Caco-2 (cell line): ENCODE results near the gene NPPC. TPM values are rescaled to one million over a fixed set of nuclear protein-coding genes. Genes with fewer than 3 reads are reported as not detected.

Experiments used
- BruUV-seq: library from RNA; stranded (reverse); fragments of 400-500 nt; replicated peaks from 2 replicates; lab custom pipeline; 2021; lab: Mats Ljungman, UMichigan
- CTCF ChIA-PET: fragments of 300-600 bp; sonication (Branson Sonifier 250); formaldehyde crosslinking; loops from one replicate; lab custom pipeline; 2022; ENCODE audit warnings: antibody characterized with exemption; lab: Charles Lee
- POLR2A ChIA-PET: fragments of 300-600 bp; sonication (Branson Sonifier 250); formaldehyde crosslinking; loops from one replicate; lab custom pipeline; 2022; ENCODE audit warnings: antibody characterized with exemption; lab: Charles Lee
- DNase-seq, 2 experiments: peaks; one replicate each; pipeline versions ENCODE4 v3.0.0 to v3.0.0-alpha.2; 2020 to 2022
- H3K27me3 ChIP-seq: replicated peaks from 2 replicates; pipeline ENCODE4 v1.6.0; 2011; ENCODE audit warnings: low read length; ENCODE audit not compliant: control insufficient read depth, insufficient read depth
- H3K36me3 ChIP-seq: 2 replicates; pipeline ENCODE4 v1.5.1; 2011; ENCODE audit warnings: low read length; ENCODE audit not compliant: control insufficient read depth, insufficient read depth
- H3K4me1 ChIP-seq: fragments of 250-450 bp; sonication (Bioruptor Pico); 2 replicates; pipeline ENCODE4 v1.5.1; 2020; ENCODE audit warnings: mild to moderate bottlenecking
- H3K4me3 ChIP-seq: 2 replicates; pipeline ENCODE4 v1.5.1; 2011; ENCODE audit warnings: low read depth, mild to moderate bottlenecking, control low read depth, low read length
- H3K9me3 ChIP-seq: fragments of 250-450 bp; sonication (Bioruptor Pico); 2 replicates; pipeline ENCODE4 v1.5.1; 2020; ENCODE audit warnings: mild to moderate bottlenecking, moderate library complexity
- H3K27ac Mint-ChIP-seq: one replicate; pipeline ENCODE4 v1.8.0; 2022; ENCODE audit warnings: mixed read lengths; ENCODE audit not compliant: unreplicated experiment
- H3K27me3 Mint-ChIP-seq: one replicate; pipeline ENCODE4 v1.8.0; 2022; ENCODE audit warnings: mixed read lengths; ENCODE audit not compliant: insufficient read depth, unreplicated experiment
- H3K36me3 Mint-ChIP-seq: one replicate; pipeline ENCODE4 v1.8.0; 2022; ENCODE audit warnings: mild to moderate bottlenecking, mixed read lengths; ENCODE audit not compliant: insufficient read depth, unreplicated experiment
- H3K4me1 Mint-ChIP-seq: one replicate; pipeline ENCODE4 v1.8.0; 2022; ENCODE audit warnings: low read depth, mixed read lengths; ENCODE audit not compliant: unreplicated experiment
- H3K4me3 Mint-ChIP-seq: one replicate; pipeline ENCODE4 v1.8.0; 2022; ENCODE audit warnings: mild to moderate bottlenecking, moderate library complexity, mixed read lengths; ENCODE audit not compliant: unreplicated experiment
- H3K9me3 Mint-ChIP-seq: one replicate; pipeline ENCODE4 v1.8.0; 2022; ENCODE audit warnings: mixed read lengths; ENCODE audit not compliant: unreplicated experiment
- intact Hi-C: fragments of 100-400 bp; cut with micrococcal nuclease; formaldehyde crosslinking; loops from one replicate; pipeline ENCODE4 v1.10.0; 2022; ENCODE audit not compliant: unreplicated experiment
- total RNA-seq: library from RNA; stranded (reverse); gene quantifications from 2 replicates; pipeline ENCODE4 v1.2.3, GENCODE V29; 2022
- TF ChIP-seq, protein P1 (sequence below), 2 experiments: fragments of 200-600 bp in 1 of 2; IDR thresholded peaks; 1 replicate in 1 of 2; 2 replicates in 1 of 2; pipeline versions ENCODE4 v1.5.1 to v1.8.0; 2011 to 2022; ENCODE audit warnings: antibody characterized with exemption in 1 of 2, control low read depth in 1 of 2, inconsistent platforms in 1 of 2, low read depth in 1 of 2, low read length in 1 of 2, mild to moderate bottlenecking in 1 of 2, moderate library complexity in 1 of 2; ENCODE audit not compliant: insufficient read depth in 1 of 2, severe bottlenecking in 1 of 2, unreplicated experiment in 1 of 2

The NPPC gene
- total RNA-seq, 1 experiment from 2014 or later = not detected

DNA sequence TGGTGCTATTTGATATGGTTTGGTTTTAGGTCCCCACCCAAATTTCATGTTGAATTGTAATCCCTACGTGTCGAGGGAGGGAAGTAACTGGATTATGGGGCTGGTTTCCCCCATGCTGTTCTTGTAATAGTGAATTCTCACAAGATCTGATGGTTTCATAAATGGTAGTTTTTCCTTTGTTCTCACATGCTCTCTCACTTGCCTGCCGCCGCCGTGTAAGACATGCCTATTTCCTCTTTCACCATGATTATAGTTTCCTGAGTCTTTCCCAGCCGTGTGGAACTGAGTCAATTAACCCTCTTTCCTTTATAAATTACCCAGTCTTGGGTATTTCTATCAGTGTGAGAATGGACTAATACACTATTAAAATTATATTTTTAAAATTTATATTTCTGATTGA is 42.6 kb upstream of the NPPC start:
- TF ChIP-seq, protein P1, sequence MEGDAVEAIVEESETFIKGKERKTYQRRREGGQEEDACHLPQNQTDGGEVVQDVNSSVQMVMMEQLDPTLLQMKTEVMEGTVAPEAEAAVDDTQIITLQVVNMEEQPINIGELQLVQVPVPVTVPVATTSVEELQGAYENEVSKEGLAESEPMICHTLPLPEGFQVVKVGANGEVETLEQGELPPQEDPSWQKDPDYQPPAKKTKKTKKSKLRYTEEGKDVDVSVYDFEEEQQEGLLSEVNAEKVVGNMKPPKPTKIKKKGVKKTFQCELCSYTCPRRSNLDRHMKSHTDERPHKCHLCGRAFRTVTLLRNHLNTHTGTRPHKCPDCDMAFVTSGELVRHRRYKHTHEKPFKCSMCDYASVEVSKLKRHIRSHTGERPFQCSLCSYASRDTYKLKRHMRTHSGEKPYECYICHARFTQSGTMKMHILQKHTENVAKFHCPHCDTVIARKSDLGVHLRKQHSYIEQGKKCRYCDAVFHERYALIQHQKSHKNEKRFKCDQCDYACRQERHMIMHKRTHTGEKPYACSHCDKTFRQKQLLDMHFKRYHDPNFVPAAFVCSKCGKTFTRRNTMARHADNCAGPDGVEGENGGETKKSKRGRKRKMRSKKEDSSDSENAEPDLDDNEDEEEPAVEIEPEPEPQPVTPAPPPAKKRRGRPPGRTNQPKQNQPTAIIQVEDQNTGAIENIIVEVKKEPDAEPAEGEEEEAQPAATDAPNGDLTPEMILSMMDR (IDR thresholded peaks at IDR 0.05; ENCODE audit: insufficient read depth in 1 of 2, low read depth in 1 of 2, low read length in 1 of 2, severe bottlenecking in 1 of 2, unreplicated experiment in 1 of 2) = no peak
- CTCF ChIA-PET = no interaction called here
- Mint-ChIP-seq H3K27me3 (no peaks in the 10 kb centered on the region), H3K4me1 (no peaks in the 10 kb centered on the region), H3K36me3 (no peaks in the 10 kb centered on the region), H3K4me3 (no peak overlapping the region), H3K9me3 (no peaks in the 10 kb centered on the region), H3K27ac (no peak overlapping the region)
- POLR2A ChIA-PET = no interaction called here
- H3K4me1 ChIP-seq = no peaks in the 10 kb centered on the region
- intact Hi-C loops = no loop called here
- H3K9me3 ChIP-seq = no peaks in the 10 kb centered on the region
- no TSS peak for BruUV-seq
- no peak for DNase-seq
- no peaks in the 10 kb centered on the region for H3K27me3 ChIP-seq
- H3K36me3 ChIP-seq = no peaks in the 10 kb centered on the region
- H3K4me3 ChIP-seq = no peak overlapping the region

DNA sequence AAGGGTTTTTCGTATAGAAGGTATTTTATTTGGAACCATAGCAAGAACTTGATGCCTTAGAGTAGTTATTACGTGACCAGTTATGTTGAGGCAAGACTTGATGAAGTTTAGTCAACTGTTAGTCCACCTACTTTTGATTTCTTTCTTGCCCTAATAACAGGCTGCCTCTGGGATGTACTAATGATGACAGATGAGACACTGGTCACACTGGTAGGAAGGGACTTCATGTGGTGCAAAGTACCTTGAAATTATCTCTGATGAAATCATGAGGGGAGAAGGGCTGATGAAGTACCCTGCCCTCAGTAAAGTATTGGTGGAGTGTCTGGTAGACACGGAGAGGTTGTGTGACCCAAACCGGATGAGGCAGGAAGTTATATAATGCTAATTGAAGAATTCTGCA is 40.7 kb upstream of the NPPC start:
- intact Hi-C loops = no loop called here
- BruUV-seq = no TSS peak
- CTCF ChIA-PET = no interaction called here
- H3K27me3 Mint-ChIP-seq = no peaks in the 10 kb centered on the region
- no peaks in the 10 kb centered on the region for H3K27me3 ChIP-seq
- H3K4me3 Mint-ChIP-seq = no peak overlapping the region
- POLR2A ChIA-PET = no interaction called here
- no peak for DNase-seq
- no peaks in the 10 kb centered on the region for H3K9me3 Mint-ChIP-seq
- H3K4me1 Mint-ChIP-seq = no peaks in the 10 kb centered on the region
- no peak overlapping the region for H3K27ac Mint-ChIP-seq
- TF ChIP-seq, protein P1 (IDR thresholded peaks at IDR 0.05; ENCODE audit: insufficient read depth in 1 of 2, low read depth in 1 of 2, low read length in 1 of 2, severe bottlenecking in 1 of 2, unreplicated experiment in 1 of 2) = no peak
- no peak overlapping the region for H3K4me3 ChIP-seq
- H3K36me3 Mint-ChIP-seq = no peaks in the 10 kb centered on the region
- no peaks in the 10 kb centered on the region for H3K36me3 ChIP-seq
- no peaks in the 10 kb centered on the region for H3K4me1 ChIP-seq
- H3K9me3 ChIP-seq = no peaks in the 10 kb centered on the region

DNA sequence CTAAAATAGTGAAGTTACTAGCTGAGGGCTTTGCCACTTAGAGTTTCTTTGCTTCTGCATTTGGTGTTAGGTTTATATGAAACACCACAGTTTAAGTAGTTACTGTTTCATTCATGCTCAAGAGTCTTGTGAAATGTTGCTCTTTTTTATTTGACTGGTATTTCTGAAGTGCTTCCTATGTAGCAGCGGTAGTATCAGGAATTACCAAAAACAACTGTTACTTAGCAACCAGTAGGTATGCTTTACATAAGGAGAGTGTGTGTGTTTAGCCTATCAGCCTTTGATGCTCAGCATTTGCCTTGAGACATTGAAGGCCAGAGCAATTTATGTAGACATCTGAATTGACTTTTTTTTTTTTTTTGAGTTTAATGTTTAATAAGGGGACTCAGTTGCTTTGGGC is 38.9 kb upstream of the NPPC start:
- no peak for DNase-seq
- Mint-ChIP-seq H3K36me3 (peaks cover 9% of the 10 kb centered on the region), H3K27me3 (no peaks in the 10 kb centered on the region), H3K27ac (no peak overlapping the region), H3K4me1 (peaks cover 6% of the 10 kb centered on the region), H3K9me3 (no peaks in the 10 kb centered on the region), H3K4me3 (no peak overlapping the region)
- CTCF ChIA-PET = no interaction called here
- intact Hi-C loops = no loop called here
- BruUV-seq = no TSS peak
- Histone ChIP-seq H3K9me3 (no peaks in the 10 kb centered on the region), H3K36me3 (no peaks in the 10 kb centered on the region), H3K4me3 (no peak overlapping the region), H3K4me1 (no peaks in the 10 kb centered on the region), H3K27me3 (no peaks in the 10 kb centered on the region)
- TF ChIP-seq, protein P1 (IDR thresholded peaks at IDR 0.05; ENCODE audit: insufficient read depth in 1 of 2, low read depth in 1 of 2, low read length in 1 of 2, severe bottlenecking in 1 of 2, unreplicated experiment in 1 of 2) = no peak
- POLR2A ChIA-PET = no interaction called here
